WERI-Rb-1 (cell line): ENCODE results near the gene PRSS27.

Experiments
- DNase-seq: peaks from one replicate; pipeline ENCODE4 v3.0.0-alpha.2; 2020
- H3K27ac ChIP-seq: fragments of 250-450 bp; sonication (Bioruptor Pico); 2 replicates; pipeline ENCODE4 v1.5.1; 2020; ENCODE audit warnings: mild to moderate bottlenecking, moderate library complexity
- H3K27me3 ChIP-seq: fragments of 250-450 bp; sonication (Bioruptor Pico); 2 replicates; pipeline ENCODE4 v1.5.1; 2021; ENCODE audit warnings: mild to moderate bottlenecking, low read depth, moderate library complexity; ENCODE audit not compliant: insufficient read depth, severe bottlenecking
- H3K36me3 ChIP-seq: fragments of 250-450 bp; sonication (Bioruptor Pico); 2 replicates; pipeline ENCODE4 v1.5.1; 2020; ENCODE audit warnings: mild to moderate bottlenecking, moderate library complexity
- H3K4me3 ChIP-seq: 2 replicates; pipeline ENCODE4 v1.5.1; 2011; ENCODE audit warnings: low read depth, mild to moderate bottlenecking, control low read depth, low read length
- H3K9me3 ChIP-seq: fragments of 250-450 bp; sonication (Bioruptor Pico); 2 replicates; pipeline ENCODE4 v1.5.1; 2021; ENCODE audit warnings: mild to moderate bottlenecking, moderate library complexity; ENCODE audit not compliant: severe bottlenecking
- TF ChIP-seq, protein P1 (sequence below): IDR thresholded peaks from 2 replicates; pipeline ENCODE4 v1.5.1; 2011; ENCODE audit warnings: low read depth, mild to moderate bottlenecking, control low read depth, inconsistent platforms, low read length

Gene PRSS27

DNA sequence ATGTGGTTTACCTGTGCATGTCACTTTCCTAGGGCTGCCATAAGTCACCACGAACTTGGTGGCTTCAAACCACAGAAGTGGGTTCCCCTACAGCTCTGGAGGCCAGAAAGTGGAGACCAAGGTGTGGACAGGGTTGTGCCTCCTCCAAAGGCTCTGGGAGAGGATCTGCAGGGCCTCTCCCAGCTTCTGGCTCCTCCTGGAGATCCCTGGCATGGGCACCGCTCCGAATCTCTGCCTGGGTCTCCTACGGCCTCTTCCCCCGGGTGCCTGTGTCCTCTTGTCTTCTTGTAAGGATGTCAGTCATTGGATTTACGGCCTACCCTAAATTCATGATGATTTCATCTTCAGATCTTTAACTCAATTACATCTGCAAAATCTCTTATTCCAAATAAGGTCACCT, 29.9 kb upstream of the PRSS27 start:
- H3K4me3 ChIP-seq = no peak overlapping the region

DNA sequence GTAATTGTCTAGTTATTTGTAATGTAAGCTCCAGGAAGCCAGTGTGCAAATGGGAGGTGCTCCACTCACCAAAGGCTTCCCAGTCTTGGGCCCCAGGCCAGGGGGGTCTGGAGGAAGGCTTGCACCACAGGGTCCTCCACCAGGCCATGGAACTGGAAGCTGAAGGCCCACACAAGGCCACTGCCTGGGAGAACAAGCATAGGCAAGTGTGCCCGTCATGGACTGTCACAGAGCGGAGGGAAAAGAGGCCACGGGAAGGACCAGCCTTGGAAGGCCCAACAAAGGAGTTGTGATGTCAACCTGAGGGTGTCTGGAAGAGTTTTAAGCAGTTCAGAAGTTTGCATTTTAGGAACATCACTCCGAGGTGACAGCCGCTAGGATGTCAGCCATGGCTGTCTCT, 29.5 kb upstream of the PRSS27 start:
- no peaks in the 10 kb centered on the region for H3K27me3 ChIP-seq
- H3K9me3 ChIP-seq = no peaks in the 10 kb centered on the region
- H3K36me3 ChIP-seq = peaks cover 22% of the 10 kb centered on the region
- no peak overlapping the region for H3K27ac ChIP-seq
- DNase-seq = no peak
- TF ChIP-seq, protein P1, sequence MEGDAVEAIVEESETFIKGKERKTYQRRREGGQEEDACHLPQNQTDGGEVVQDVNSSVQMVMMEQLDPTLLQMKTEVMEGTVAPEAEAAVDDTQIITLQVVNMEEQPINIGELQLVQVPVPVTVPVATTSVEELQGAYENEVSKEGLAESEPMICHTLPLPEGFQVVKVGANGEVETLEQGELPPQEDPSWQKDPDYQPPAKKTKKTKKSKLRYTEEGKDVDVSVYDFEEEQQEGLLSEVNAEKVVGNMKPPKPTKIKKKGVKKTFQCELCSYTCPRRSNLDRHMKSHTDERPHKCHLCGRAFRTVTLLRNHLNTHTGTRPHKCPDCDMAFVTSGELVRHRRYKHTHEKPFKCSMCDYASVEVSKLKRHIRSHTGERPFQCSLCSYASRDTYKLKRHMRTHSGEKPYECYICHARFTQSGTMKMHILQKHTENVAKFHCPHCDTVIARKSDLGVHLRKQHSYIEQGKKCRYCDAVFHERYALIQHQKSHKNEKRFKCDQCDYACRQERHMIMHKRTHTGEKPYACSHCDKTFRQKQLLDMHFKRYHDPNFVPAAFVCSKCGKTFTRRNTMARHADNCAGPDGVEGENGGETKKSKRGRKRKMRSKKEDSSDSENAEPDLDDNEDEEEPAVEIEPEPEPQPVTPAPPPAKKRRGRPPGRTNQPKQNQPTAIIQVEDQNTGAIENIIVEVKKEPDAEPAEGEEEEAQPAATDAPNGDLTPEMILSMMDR = no peak
- H3K4me3 ChIP-seq = no peak overlapping the region

More for the DNA sequence above, 29.9 kb upstream of the PRSS27 start:
- no peak overlapping the region for H3K27ac ChIP-seq
- H3K9me3 ChIP-seq = no peaks in the 10 kb centered on the region
- H3K36me3 ChIP-seq = peaks cover 27% of the 10 kb centered on the region
- DNase-seq = no peak
- TF ChIP-seq, protein P1 = no peak
- H3K27me3 ChIP-seq = no peaks in the 10 kb centered on the region

DNA sequence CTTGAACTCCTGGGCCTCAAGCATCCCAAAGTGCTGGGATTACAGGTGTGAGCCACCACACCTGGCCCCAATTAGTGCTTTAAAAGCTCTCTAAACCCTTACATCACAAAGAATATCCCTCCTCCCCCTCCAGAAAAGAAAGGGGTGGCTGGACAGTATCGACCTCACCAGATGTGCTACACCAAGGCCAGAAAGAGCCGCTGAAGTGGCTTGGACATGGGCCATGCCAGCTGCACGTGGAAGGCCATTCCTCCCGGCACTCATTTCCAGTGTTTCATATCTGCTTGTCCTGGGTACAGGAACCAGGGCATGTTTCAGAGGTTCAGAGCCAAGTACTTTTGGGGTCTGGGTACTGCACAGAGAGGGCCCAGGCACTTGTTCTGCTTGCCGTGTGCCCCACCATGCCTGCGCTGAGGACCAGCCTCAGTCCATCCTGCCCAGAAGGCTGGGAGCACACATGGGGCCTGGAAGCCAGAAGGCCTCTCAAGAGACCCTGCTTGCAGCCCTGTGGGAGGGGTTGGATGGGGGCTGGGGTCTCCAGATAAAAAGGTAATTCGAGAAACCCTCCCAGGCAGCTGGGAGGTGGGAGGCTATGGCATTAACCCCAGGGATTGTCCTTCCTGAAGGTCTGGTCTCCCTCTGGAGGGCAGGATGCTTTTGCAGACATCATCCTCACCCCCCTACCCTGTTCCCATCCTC, 28.9 kb upstream of the PRSS27 start:
- H3K27ac ChIP-seq = no peak overlapping the region
- H3K27me3 ChIP-seq = no peaks in the 10 kb centered on the region
- peaks cover 17% of the 10 kb centered on the region for H3K36me3 ChIP-seq
- TF ChIP-seq, protein P1 = no peak
- no peaks in the 10 kb centered on the region for H3K9me3 ChIP-seq
- no peak for DNase-seq
- no peak overlapping the region for H3K4me3 ChIP-seq

DNA sequence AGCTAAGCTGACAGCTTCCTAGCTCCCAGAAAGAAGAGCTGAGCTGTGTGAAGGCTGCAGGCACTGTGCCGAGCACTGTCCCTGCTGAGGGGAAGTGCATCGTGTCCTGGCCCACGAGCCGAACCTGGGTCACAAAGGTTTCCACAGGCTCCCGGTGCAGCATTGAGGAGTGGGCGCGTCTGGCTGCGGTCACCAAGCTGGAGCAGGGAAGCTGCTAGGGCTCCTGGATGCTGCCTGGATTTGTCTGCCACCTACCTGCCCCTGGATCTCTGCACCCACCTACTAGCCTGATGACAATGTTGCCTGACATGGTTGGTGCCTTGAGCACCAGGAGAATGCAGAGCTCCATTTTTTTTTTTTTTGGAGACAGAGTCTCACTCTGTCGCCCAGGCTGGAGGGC, 25.9 kb upstream of the PRSS27 start:
- Histone ChIP-seq H3K27ac (no peak overlapping the region), H3K4me3 (no peak overlapping the region), H3K9me3 (no peaks in the 10 kb centered on the region), H3K36me3 (peaks cover 7% of the 10 kb centered on the region), H3K27me3 (no peaks in the 10 kb centered on the region)
- DNase-seq = no peak
- TF ChIP-seq, protein P1 = no peak

DNA sequence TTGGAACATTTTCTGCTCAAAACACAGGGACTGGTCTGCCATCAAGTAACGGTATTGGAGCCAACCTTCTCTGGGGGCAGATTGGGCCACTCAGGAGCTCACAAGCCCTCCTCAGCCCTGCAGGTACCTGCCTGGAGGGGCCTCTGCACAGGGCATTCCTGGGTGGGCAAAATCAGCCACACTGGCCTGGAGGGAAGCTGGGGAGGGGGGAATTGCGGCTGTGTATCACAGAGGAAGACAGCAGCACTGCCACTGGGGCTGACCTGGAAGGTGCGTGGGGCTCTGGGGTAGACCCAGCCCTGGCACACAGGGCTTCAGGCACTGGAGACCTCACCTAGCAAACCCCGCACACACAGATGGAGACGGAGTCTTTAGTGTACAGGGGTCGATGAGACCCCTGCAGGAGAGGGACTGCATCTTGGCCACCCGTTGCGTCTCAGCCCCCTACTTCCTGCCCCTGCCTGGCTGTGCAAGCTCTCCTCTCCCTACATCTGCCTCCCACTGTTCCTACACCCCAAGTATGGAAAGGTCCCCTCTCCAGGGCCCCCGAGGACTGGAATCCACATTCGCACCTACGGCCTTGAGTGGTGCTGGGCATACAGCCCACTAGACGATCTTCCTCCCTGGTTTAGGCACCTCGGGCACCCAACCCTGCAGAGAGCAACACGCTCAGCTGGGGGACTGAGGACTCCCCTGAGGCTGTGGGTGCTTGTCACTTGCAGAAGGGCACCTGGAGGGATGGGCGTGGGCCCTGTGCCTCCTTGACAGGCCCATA, 25.3 kb upstream of the PRSS27 start:
- TF ChIP-seq, protein P1 = no peak
- peaks cover 7% of the 10 kb centered on the region for H3K36me3 ChIP-seq
- H3K9me3 ChIP-seq = no peaks in the 10 kb centered on the region
- H3K27me3 ChIP-seq = no peaks in the 10 kb centered on the region
- H3K4me3 ChIP-seq = no peak overlapping the region
- H3K27ac ChIP-seq = no peak overlapping the region
- DNase-seq = no peak
